NCI-H187 (cell line): ENCODE measurements around the gene ACOT4.
"Not testable (repeated sequence)": the region's sequence is repeated elsewhere in the genome, so short reads cannot be mapped to it uniquely, and the experiment has no call there.

Experiments used
- DNase-seq, 2 experiments: peaks; one replicate each; lab custom pipeline; 2025; lab: John Stamatoyannopoulos, UW

The ACOT4 gene

GRCh38 chr14:73633116-73634010, 41.7 kb downstream of the ACOT4 start:
- peak; percentile 43 to 54 for DNase-seq

GRCh38 chr14:73634011-73634833, 42.5 kb downstream of the ACOT4 start:
- DNase-seq: no peak

DNA sequence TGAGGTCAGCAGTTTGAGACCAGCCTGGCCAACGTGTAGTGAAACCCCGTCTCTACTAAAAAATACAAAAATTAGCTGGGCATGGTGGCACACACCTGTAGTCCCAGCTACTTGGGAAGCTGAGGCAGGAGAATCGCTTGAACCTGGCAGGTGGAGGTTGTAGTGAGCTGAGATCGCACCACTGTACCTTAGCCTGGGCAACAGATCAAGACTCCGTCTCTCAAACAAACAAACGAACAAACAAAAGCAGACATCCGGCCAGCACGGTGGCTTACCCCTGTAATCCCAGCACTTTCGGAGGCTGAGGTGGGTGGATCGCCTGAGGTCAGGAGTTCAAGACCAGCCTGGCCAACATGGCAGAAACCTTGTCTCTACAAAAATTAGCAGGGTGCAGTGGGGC, 44.7 kb downstream of the ACOT4 start:
- DNase-seq: not testable (repeated sequence)

GRCh38 chr14:73637830-73638229, 46.2 kb downstream of the ACOT4 start:
- DNase-seq: no peak

GRCh38 chr14:73640796-73641365, 49.2 kb downstream of the ACOT4 start:
- DNase-seq: no peak

GRCh38 chr14:73644531-73645247, 53.0 kb downstream of the ACOT4 start, which contains the start of gene DNAL1:
Gene DNAL1 (plus strand): TSS chr14:73644986. CDS start chr14:73645040, 54 bp downstream.
- peak; percentile 93 to 94 for DNase-seq

DNA sequence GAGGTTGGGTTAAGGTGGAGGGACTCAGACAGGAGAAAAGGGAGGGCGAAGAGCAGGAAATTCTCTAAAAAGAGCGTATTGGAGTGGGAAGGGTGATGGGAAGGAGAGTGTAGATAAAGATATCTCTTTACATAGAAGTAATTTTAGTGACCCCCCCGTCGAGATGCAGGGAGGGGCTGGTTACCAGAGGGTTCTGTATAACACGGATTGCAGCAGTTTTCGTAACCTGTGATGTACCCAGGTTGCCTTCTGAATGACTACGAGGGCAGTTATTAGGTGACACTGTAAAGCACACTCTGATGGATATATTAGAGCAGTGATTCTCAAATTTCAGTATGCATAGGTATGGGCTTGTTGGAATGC, 53.6 kb downstream of the ACOT4 start:
- no peak for DNase-seq
